ENCODE data around the gene PEX11G. TPM values are rescaled to one million over a fixed set of nuclear protein-coding genes. Genes with fewer than 3 reads are reported as not detected.

PEX11G gene
- 1.7 and 2.7 TPM in 2 replicates for total RNA-seq

GRCh38 chr19:7488736-7489353 is at the start of gene PEX11G:
Gene PEX11G (minus strand): TSS chr19:7489035. CDS start chr19:7489010, 25 bp downstream.

GRCh38 chr19:7535047-7535997 is 46.5 kb upstream of the PEX11G start, which contains the start of gene PNPLA6:
Gene PNPLA6 (plus strand): TSS chr19:7535717. CDS start chr19:7535789, 72 bp downstream.

GRCh38 chr19:7522072-7522922 is 33.5 kb upstream of the PEX11G start, which contains the start of gene MCOLN1:
Gene MCOLN1 (plus strand): TSS chr19:7522624. CDS start chr19:7522751, 127 bp downstream.

GRCh38 chr19:7515645-7516151 is 26.9 kb upstream of the PEX11G start, which contains the start of gene ZNF358:
Gene ZNF358 (plus strand): TSS chr19:7516103. CDS start chr19:7519243, 3,140 bp downstream.

Other genes with a start within 250 kb of the PEX11G start
- gene INSR, start 194.6 kb downstream of the PEX11G start, total RNA-seq: 16.2 and 19.9 TPM in 2 replicates
- gene ARHGEF18, start 140.1 kb downstream of the PEX11G start, total RNA-seq: 22.7 and 25.2 TPM in 2 replicates
- gene ZNF358, start 27.1 kb upstream of the PEX11G start, total RNA-seq: 6.6 and 9.5 TPM in 2 replicates
- gene MCOLN1, start 33.6 kb upstream of the PEX11G start, total RNA-seq: 5.3 and 6.1 TPM in 2 replicates
- gene PNPLA6, start 46.7 kb upstream of the PEX11G start, total RNA-seq: 62.2 and 63.2 TPM in 2 replicates
- gene CAMSAP3, start 106.8 kb upstream of the PEX11G start, total RNA-seq: not detected in 2 replicates
- gene XAB2, start 140.5 kb upstream of the PEX11G start, total RNA-seq: 19.3 and 22.5 TPM in 2 replicates
- gene PET100, start 140.8 kb upstream of the PEX11G start, total RNA-seq: 37.4 and 45.7 TPM in 2 replicates
- gene PCP2, start 144.7 kb upstream of the PEX11G start, total RNA-seq: not detected in 2 replicates
- 1.4 and 2.0 TPM in 2 replicates for gene STXBP2, start 148.1 kb upstream of the PEX11G start, total RNA-seq
- gene RETN, start 180.0 kb upstream of the PEX11G start, total RNA-seq: not detected in 2 replicates
- gene MCEMP1, start 188.1 kb upstream of the PEX11G start, total RNA-seq: not detected in 2 replicates
- gene TRAPPC5, start 191.8 kb upstream of the PEX11G start, total RNA-seq: 102 and 104 TPM in 2 replicates
- gene FCER2, start 213.1 kb upstream of the PEX11G start, total RNA-seq: not detected in 2 replicates
- gene CLEC4G, start 243.1 kb upstream of the PEX11G start, total RNA-seq: not detected in 2 replicates